Urinary bladder (tissue), 4 donors: ENCODE results near the gene FIGNL1. TPM values are rescaled to one million over a fixed set of nuclear protein-coding genes. Genes with fewer than 3 reads are reported as not detected.

Source experiments
- DNase-seq: peaks from one replicate; pipeline ENCODE4 v3.0.0-alpha.2; 2015; ENCODE audit errors: extremely low spot score
- H3K27ac ChIP-seq: one replicate; pipeline ENCODE4 v1.5.1; 2013; ENCODE audit warnings: low read depth, mild to moderate bottlenecking, moderate library complexity
- H3K36me3 ChIP-seq: one replicate; pipeline ENCODE4 v1.6.1; 2013; ENCODE audit warnings: mild to moderate bottlenecking, moderate library complexity; ENCODE audit not compliant: insufficient read depth
- H3K4me1 ChIP-seq: one replicate; pipeline ENCODE4 v1.6.1; 2013; ENCODE audit warnings: mild to moderate bottlenecking, moderate library complexity; ENCODE audit not compliant: insufficient read depth
- H3K4me3 ChIP-seq: one replicate; pipeline ENCODE4 v1.5.1; 2013; ENCODE audit warnings: low read depth, low read length
- WGBS: extraction: QIAGEN DNeasy Blood & Tissue Kit; methylation state at CpG from one replicate; pipeline ENCODE4 v1.1.7; 2013; 5-methylcytosine and 5-hydroxymethylcytosine counted together
- polyA plus RNA-seq: library from polyadenylated mRNA; stranded (reverse); fragments of 200-250 nt; gene quantifications from one replicate; pipeline ENCODE4 v1.2.3, GENCODE V29; 2013
- total RNA-seq: library from RNA; depleted of rRNA; stranded (reverse); fragments of >200 nt; gene quantifications from one replicate; pipeline ENCODE4 v1.2.3, GENCODE V29; 2014
- donor health status: healthy with polysubstance abuse.
- donor health status: healthy.

Gene FIGNL1
- total and polyA plus RNA-seq, 2 donors: 4.8 to 31.6 TPM

DNA sequence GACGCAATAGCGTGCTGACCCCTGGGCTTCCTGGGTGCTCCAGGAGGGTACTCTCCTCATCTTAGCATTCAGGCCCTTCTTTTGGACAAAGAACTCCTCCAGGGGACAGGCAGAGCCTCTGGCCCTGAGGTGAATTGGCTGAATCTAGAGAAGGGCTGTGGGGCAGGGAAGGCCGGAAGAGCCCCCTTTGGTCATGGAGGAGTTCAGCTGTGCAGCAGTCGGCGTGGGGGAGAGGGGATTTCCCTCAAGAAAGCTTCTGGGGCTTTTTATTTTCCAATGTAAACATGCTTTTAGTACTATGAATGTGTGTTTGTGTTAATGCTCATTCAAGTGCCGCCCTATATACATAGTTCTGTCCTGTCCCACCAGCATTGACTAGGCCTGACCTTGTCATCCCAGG lies 38.8 kb downstream of the FIGNL1 start:
- 88% methylated on average over 6 of the region's 6 CpGs for WGBS
- Histone ChIP-seq H3K4me3 (no peak overlapping the region), H3K36me3 (no peaks in the 10 kb centered on the region), H3K27ac (no peak overlapping the region), H3K4me1 (no peaks in the 10 kb centered on the region)
- DNase-seq: no peak

GRCh38 chr7:50409856-50410745 lies 40.0 kb downstream of the FIGNL1 start:
- no peak overlapping the region for H3K4me3 ChIP-seq
- 89% methylated on average over 17 of the region's 17 CpGs for WGBS
- H3K4me1 ChIP-seq: no peaks in the 10 kb centered on the region
- DNase-seq: no peak
- no peak overlapping the region for H3K27ac ChIP-seq
- H3K36me3 ChIP-seq: no peaks in the 10 kb centered on the region

DNA sequence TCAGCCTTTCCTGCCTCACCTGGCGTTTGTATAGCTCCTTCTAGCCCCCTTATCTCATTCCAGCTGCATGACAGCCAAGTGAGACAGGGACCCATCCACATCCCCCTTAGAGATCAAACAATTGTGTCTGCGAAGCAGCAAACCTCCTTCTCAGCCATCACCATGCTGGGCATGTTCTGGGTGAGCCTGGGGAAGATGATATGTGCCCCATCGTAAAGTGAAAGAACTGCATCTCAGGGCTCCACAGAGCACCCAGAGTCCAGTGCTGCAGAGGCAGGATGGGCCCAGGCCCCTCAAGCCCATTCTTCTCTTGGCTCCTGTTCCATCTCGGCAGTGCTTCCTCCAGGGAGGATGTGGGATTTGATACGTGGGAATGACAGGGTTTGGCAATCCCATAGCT lies 43.2 kb downstream of the FIGNL1 start:
- H3K4me1 ChIP-seq: no peaks in the 10 kb centered on the region
- H3K36me3 ChIP-seq: no peaks in the 10 kb centered on the region
- DNase-seq: no peak
- H3K27ac ChIP-seq: no peak overlapping the region
- WGBS: 59% methylated on average over 5 of the region's 5 CpGs
- no peak overlapping the region for H3K4me3 ChIP-seq

- H3K4me1 ChIP-seq: no peaks in the 10 kb centered on the region
- H3K27ac ChIP-seq: no peak overlapping the region
- WGBS: 82% methylated on average over 7 of the region's 7 CpGs
- DNase-seq: no peak
- H3K4me3 ChIP-seq: no peak overlapping the region
- H3K36me3 ChIP-seq: no peaks in the 10 kb centered on the region
Observed at GRCh38 chr7:50405221-50405620, 44.9 kb downstream of the FIGNL1 start.

DNA sequence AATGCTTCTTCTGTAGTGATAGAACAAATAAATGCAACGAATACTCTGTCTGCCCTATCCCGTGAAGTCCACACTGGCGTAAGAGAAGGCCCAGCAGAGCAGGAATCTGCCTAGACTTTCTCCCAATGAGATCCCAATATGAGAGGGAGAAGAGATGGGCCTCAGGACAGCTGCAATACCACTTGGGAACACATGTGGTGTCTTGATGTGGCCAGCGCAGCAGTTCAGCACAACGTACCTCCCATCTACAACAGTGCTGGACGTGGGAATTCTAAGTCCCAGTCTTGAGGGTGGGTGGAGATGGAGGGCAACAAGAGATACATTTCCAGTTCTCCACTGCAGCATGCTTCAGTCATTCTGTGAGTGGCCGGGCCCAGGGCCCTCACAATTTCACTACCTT lies 45.8 kb downstream of the FIGNL1 start:
- Histone ChIP-seq H3K4me1 (no peaks in the 10 kb centered on the region), H3K4me3 (no peak overlapping the region), H3K36me3 (no peaks in the 10 kb centered on the region), H3K27ac (no peak overlapping the region)
- WGBS: 70% methylated on average over 7 of the region's 7 CpGs
- DNase-seq: no peak

DNA sequence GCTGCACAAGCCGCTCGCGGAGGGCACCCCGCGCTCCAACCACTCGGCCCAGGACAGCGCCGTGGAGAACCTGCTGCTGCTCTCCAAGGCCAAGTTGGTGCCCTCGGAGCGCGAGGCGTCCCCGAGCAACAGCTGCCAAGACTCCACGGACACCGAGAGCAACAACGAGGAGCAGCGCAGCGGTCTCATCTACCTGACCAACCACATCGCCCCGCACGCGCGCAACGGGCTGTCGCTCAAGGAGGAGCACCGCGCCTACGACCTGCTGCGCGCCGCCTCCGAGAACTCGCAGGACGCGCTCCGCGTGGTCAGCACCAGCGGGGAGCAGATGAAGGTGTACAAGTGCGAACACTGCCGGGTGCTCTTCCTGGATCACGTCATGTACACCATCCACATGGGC lies 50.0 kb downstream of the FIGNL1 start:
- no peak for DNase-seq
- no peaks in the 10 kb centered on the region for H3K36me3 ChIP-seq
- no peaks in the 10 kb centered on the region for H3K4me1 ChIP-seq
- no peak overlapping the region for H3K4me3 ChIP-seq
- no peak overlapping the region for H3K27ac ChIP-seq
- 26% methylated on average over 41 of the region's 41 CpGs for WGBS

- Histone ChIP-seq H3K4me1 (no peaks in the 10 kb centered on the region), H3K4me3 (no peak overlapping the region), H3K27ac (no peak overlapping the region), H3K36me3 (no peaks in the 10 kb centered on the region)
- DNase-seq: no peak
- WGBS: 66% methylated on average over 21 of the region's 21 CpGs
Observed at GRCh38 chr7:50399635-50400034, 50.5 kb downstream of the FIGNL1 start.

- 83% methylated on average over 1 of the region's 1 CpG for WGBS
Observed at GRCh38 chr7:50399206-50399605, 50.9 kb downstream of the FIGNL1 start.

GRCh38 chr7:50397971-50398324 lies 52.2 kb downstream of the FIGNL1 start:
- 72% methylated on average over 1 of the region's 1 CpG for WGBS
- Histone ChIP-seq H3K4me3 (no peak overlapping the region), H3K27ac (no peak overlapping the region), H3K36me3 (no peaks in the 10 kb centered on the region), H3K4me1 (no peaks in the 10 kb centered on the region)
- DNase-seq: no peak

More at GRCh38 chr7:50399206-50399605, 50.9 kb downstream of the FIGNL1 start:
- no peak overlapping the region for H3K27ac ChIP-seq
- H3K4me1 ChIP-seq: no peaks in the 10 kb centered on the region
- H3K36me3 ChIP-seq: no peaks in the 10 kb centered on the region
- DNase-seq: no peak
- no peak overlapping the region for H3K4me3 ChIP-seq

- DNase-seq: no peak
- no peaks in the 10 kb centered on the region for H3K4me1 ChIP-seq
- WGBS: 78% methylated on average over 2 of the region's 2 CpGs
- no peak overlapping the region for H3K4me3 ChIP-seq
- H3K27ac ChIP-seq: no peak overlapping the region
- H3K36me3 ChIP-seq: no peaks in the 10 kb centered on the region
Observed at GRCh38 chr7:50397320-50397970, 52.7 kb downstream of the FIGNL1 start.

DNA sequence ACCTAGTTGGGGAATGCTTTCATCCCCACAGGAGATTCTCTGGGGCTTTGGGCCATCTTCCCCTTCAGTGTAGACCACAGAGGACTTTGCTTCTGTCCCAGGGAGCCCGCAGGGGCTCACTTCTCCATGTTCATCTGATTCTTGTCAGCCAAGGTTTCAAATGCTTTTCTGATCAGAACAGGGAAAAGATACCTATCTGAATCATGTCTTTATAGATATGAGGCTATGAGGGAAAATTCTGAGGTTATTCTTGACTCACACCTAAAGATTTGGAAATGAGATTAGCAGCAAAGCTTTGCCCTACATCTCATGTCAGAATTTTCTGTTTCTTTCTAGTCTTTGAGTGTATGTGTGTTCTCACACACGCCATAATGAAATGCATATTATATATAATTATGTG lies 53.3 kb downstream of the FIGNL1 start:
- no peak for DNase-seq
- H3K27ac ChIP-seq: no peak overlapping the region
- H3K4me1 ChIP-seq: no peaks in the 10 kb centered on the region
- no peak overlapping the region for H3K4me3 ChIP-seq
- no peaks in the 10 kb centered on the region for H3K36me3 ChIP-seq
- 78% methylated on average over 2 of the region's 2 CpGs for WGBS

DNA sequence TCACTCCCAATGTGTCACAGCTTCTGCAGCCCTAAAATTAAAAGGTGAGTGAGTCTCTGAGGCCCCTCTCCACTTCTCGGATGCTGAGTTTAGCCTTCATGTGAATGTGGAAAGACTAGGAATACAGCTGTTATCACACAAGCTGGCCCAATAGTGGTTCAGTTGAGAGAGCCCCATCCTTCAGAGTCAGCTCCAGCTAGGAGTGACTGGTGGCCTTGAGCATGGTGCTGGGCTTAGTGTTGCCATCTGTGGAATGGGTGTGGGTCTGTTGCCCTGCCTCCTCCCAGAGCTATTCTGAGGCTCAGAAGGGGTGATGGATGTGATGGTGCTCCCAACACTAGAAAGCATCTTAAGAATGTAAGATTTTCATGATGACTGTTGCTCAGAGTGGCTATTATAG lies 55.8 kb downstream of the FIGNL1 start:
- Histone ChIP-seq H3K4me1 (no peaks in the 10 kb centered on the region), H3K4me3 (no peak overlapping the region), H3K36me3 (no peaks in the 10 kb centered on the region), H3K27ac (no peak overlapping the region)
- 82% methylated on average over 1 of the region's 1 CpG for WGBS
- no peak for DNase-seq
